Heart left ventricle (tissue), 13 donors: ENCODE data around the gene AKAP5.

Experiments
- POLR2A ChIP-seq, 2 donors: fragments of 450-650 bp; IDR thresholded peaks; one replicate each; pipeline ENCODE4 v1.6.1; 2017; ENCODE audit warnings: antibody characterized with exemption in 2 of 2, mild to moderate bottlenecking in 2 of 2, moderate library complexity in 2 of 2
- TF ChIP-seq, protein P1 (sequence below), 12 donors: fragments of 200-600 bp; sonication (generic) in 4 of 12; IDR thresholded peaks; one replicate each; pipeline versions ENCODE4 v1.5.0 to v1.8.0; 2018 to 2022; ENCODE audit warnings: antibody characterized with exemption in 12 of 12, mild to moderate bottlenecking in 5 of 12
- donor health status: ischemic (EF 13 %, LVEDD 7.1; RV severe dilation, severe dysfunction).
- donor health status: DM: no; HTN: yes; CAD: no.
- donor health status: DM: no; HTN: no; CAD: no.
- donor health status: ischemic (EF 25% LVEDD 6.9; RV normal size, moderate dysfunction).
- donor health status: ischemic (EF 25% LVEDD 5.7; RV mildly dilated, moderate dysfunction).
- donor health status: ischemic (EF 35%, LVEDD 5.7; RV mildly dilated, moderate dysfunction).
- donor health status: nonischemic (EF 11% LVEDD 7.7; RV severe dilation, severe dysfunction).
- donor health status: DM: yes; HTN: yes; CAD: no.
- donor health status: PGD.
- donor health status: ischemic (EF 29% LVEDD 5.4; RV normal size, mild dysfunction).
- donor health status: nonischemic (EF 23%, LVEDD 6.1; RV moderate dilation, normal function).

GRCh38 chr14:64417771-64418125 lies 47.6 kb upstream of the AKAP5 start:
- TF ChIP-seq POLR2A (IDR thresholded peaks at IDR 0.05): no peak
- TF ChIP-seq, protein P1, sequence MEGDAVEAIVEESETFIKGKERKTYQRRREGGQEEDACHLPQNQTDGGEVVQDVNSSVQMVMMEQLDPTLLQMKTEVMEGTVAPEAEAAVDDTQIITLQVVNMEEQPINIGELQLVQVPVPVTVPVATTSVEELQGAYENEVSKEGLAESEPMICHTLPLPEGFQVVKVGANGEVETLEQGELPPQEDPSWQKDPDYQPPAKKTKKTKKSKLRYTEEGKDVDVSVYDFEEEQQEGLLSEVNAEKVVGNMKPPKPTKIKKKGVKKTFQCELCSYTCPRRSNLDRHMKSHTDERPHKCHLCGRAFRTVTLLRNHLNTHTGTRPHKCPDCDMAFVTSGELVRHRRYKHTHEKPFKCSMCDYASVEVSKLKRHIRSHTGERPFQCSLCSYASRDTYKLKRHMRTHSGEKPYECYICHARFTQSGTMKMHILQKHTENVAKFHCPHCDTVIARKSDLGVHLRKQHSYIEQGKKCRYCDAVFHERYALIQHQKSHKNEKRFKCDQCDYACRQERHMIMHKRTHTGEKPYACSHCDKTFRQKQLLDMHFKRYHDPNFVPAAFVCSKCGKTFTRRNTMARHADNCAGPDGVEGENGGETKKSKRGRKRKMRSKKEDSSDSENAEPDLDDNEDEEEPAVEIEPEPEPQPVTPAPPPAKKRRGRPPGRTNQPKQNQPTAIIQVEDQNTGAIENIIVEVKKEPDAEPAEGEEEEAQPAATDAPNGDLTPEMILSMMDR (IDR thresholded peaks at IDR 0.05): no peak
